Measurements from ENCODE around the gene ZNF431.

DNA sequence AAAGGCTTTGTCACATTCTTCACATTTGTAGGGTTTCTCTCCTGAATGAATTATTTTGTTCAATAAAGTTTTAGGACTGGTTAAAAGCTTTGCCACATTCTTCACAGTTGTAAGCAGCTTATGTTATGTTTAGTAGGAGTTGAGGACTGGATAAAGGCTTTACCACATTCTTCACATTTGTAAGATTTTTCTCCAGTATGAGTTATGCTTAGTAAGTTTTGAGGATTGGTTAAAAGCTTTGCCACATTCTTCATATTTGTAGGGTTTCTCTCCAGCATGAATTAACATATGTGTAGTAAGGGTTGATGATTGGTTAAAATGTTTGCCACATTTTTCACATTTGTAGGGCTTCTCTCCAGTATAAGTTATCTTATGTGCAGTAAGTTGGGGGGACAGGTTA, 79.9 kb downstream of the ZNF431 start:
- TF ChIP-seq, protein P1, sequence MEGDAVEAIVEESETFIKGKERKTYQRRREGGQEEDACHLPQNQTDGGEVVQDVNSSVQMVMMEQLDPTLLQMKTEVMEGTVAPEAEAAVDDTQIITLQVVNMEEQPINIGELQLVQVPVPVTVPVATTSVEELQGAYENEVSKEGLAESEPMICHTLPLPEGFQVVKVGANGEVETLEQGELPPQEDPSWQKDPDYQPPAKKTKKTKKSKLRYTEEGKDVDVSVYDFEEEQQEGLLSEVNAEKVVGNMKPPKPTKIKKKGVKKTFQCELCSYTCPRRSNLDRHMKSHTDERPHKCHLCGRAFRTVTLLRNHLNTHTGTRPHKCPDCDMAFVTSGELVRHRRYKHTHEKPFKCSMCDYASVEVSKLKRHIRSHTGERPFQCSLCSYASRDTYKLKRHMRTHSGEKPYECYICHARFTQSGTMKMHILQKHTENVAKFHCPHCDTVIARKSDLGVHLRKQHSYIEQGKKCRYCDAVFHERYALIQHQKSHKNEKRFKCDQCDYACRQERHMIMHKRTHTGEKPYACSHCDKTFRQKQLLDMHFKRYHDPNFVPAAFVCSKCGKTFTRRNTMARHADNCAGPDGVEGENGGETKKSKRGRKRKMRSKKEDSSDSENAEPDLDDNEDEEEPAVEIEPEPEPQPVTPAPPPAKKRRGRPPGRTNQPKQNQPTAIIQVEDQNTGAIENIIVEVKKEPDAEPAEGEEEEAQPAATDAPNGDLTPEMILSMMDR (IDR thresholded peaks at IDR 0.05): no peak
- no peak for TF ChIP-seq POLR2A (IDR thresholded peaks at IDR 0.05)
